WTC11 (cell line): Measurements from ENCODE around the gene CTDP1.

ENCODE experiments used
- ATF3 ChIP-seq: sonication (generic); formaldehyde crosslinking; conservative IDR thresholded peaks from 2 replicates; pipeline ENCODE4 v1.8.1; 2022; ENCODE audit warnings: mild to moderate bottlenecking, missing genetic modification reagents
- CREB1 ChIP-seq: sonication (generic); formaldehyde crosslinking; IDR thresholded peaks from 2 replicates; pipeline ENCODE4 v1.8.0; 2023; ENCODE audit warnings: mild to moderate bottlenecking, missing genetic modification reagents
- CTCF ChIP-seq: fragments of 200-600 bp; IDR thresholded peaks from 2 replicates; pipeline ENCODE4 v1.8.0; 2022; ENCODE audit warnings: antibody characterized with exemption
- NFYB ChIP-seq: sonication (generic); formaldehyde crosslinking; conservative IDR thresholded peaks from 2 replicates; pipeline ENCODE4 v1.8.0; 2022; ENCODE audit warnings: low read depth, missing genetic modification reagents

DNA sequence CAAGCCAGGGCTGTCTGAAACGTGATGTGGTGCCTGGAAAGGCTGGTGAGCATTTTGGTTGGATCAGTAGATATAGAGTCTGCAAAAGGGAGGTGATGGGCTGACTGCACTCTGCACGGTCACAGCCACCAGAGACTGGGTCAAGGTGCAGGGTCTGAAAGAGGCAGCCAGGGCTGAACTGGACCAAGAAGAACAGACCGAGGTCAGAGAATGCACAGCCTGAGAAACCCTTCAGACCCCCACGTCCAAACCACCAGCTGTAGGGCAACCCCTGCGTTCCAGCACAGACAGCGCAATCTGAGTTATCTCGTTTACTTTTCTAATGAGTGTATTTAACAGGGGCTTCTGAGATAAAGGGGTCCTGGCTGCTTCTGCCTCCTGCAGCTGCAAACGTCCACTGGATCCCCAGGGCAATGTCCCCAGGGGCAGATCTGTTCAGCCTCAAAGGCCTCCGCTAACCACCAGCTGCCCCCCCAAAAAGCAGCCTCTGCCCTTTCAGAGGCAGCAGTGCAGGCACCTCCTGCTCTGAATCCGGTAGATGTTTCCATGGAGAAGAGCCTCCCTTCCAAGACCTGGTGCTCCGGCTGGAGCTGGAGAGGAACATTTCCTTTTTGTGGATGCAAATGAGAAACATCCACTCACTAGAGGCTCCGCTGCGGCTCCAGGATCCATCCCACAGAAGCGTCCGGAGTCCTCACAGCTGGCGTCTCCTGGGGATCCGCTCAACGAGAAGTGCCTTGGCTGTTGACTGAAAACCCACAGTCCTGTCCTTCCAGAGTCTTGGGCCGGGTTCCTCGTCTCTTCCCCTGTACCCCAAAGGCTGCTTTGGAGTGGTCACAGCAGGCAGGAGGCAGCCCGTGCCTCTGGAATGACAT lies 117.2 kb downstream of the CTDP1 start:
- TF ChIP-seq CTCF = no peak
- no peak for TF ChIP-seq NFYB (CRISPR knock-in tag)
- no peak for TF ChIP-seq CREB1
- no peak for TF ChIP-seq ATF3 (CRISPR knock-in tag)
